SH-SY5Y (cell line): ENCODE data around the gene CCDC102A.

Experiments used
- GATA2 ChIP-seq: IDR thresholded peaks from 2 replicates; pipeline ENCODE4 v1.6.1; 2011; ENCODE audit warnings: mild to moderate bottlenecking, low read depth, low read length
- GATA3 ChIP-seq: IDR thresholded peaks from 2 replicates; pipeline ENCODE4 v1.6.1; 2011; ENCODE audit warnings: low read depth, mild to moderate bottlenecking, low read length, moderate library complexity

DNA sequence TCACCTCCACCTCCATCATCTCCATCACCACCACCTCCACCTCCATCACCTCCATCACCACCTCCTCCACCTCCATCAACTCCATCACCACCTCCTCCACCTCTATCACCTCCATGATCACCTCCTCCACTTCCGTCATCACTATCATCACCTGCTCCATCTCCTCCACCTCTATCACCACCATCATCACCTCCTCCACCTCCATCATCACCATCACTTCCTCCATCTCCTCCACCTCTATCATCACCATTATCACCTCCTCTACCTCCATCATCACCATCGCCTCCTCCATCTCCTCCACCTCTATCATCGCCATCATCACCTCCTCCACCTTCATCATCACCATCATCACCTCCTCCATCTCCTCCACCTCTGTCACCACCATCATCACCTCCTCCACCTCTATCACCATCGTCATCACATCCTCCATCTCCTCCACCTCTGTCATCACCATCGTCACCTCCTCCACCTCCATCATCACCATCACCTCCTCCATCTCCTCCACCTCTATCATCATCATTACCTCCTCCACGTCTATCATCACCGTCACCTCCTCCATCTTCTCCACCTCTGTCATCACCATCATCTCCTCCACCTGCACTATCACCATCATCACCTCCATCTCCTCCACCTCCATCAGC is 33.1 kb upstream of the CCDC102A start:
- no peak for TF ChIP-seq GATA2
- no peak for TF ChIP-seq GATA3
